SK-N-SH treated with all-trans-retinoic acid at 6 μM for 48 hours (cell line): ENCODE results near the gene DOCK2.
A peak's percentile ranks its signal among the peaks of the same experiment; 100 is the strongest.

Experiments
- ATAC-seq: fragments of 200-7000 bp; cut with Tn5 transposase; 3 replicates; pipeline ENCODE4 v1.9.1; 2020; ENCODE audit warnings: mild to moderate bottlenecking, moderate library complexity
- BACH2 ChIP-seq: fragments of 250-450 bp; sonication (Bioruptor Pico); IDR thresholded peaks from 2 replicates; pipeline ENCODE4 v1.9.0; 2021; ENCODE audit warnings: mild to moderate bottlenecking, borderline replicate concordance
- CREB5 ChIP-seq: fragments of 250-450 bp; sonication (Bioruptor Pico); IDR thresholded peaks from 2 replicates; pipeline ENCODE4 v1.5.1; 2020; ENCODE audit warnings: low read depth, mild to moderate bottlenecking, moderate library complexity
- CSDC2 ChIP-seq: fragments of 250-450 bp; sonication (Bioruptor Pico); IDR thresholded peaks from 2 replicates; pipeline ENCODE4 v1.5.0; 2020; ENCODE audit warnings: mild to moderate bottlenecking, moderate library complexity
- ESRRG ChIP-seq: fragments of 250-450 bp; sonication (Bioruptor Pico); IDR thresholded peaks from 2 replicates; pipeline ENCODE4 v1.6.1; 2021; ENCODE audit warnings: mild to moderate bottlenecking
- GLIS3 ChIP-seq: fragments of 250-450 bp; sonication (Bioruptor Pico); IDR thresholded peaks from 2 replicates; pipeline ENCODE4 v1.5.0; 2020; ENCODE audit warnings: mild to moderate bottlenecking, moderate library complexity
- ISL1 ChIP-seq: fragments of 250-450 bp; sonication (Bioruptor Pico); IDR thresholded peaks from 2 replicates; pipeline ENCODE4 v2.1.2; 2022; ENCODE audit warnings: mild to moderate bottlenecking, moderate library complexity
- PATZ1 ChIP-seq: fragments of 250-450 bp; sonication (Bioruptor Pico); IDR thresholded peaks from 2 replicates; pipeline ENCODE4 v1.8.0; 2020; ENCODE audit warnings: mild to moderate bottlenecking, moderate library complexity, borderline replicate concordance
- POU6F1 ChIP-seq: fragments of 250-450 bp; sonication (Bioruptor Pico); IDR thresholded peaks from 2 replicates; pipeline ENCODE4 v1.8.0; 2021; ENCODE audit warnings: low read depth, mild to moderate bottlenecking, moderate library complexity, borderline replicate concordance
- PPARA ChIP-seq: fragments of 250-450 bp; sonication (Bioruptor Pico); IDR thresholded peaks from 2 replicates; pipeline ENCODE4 v1.5.0; 2020; ENCODE audit warnings: mild to moderate bottlenecking, borderline replicate concordance
- RARB ChIP-seq: fragments of 250-450 bp; sonication (Bioruptor Pico); IDR thresholded peaks from 2 replicates; pipeline ENCODE4 v1.8.0; 2021; ENCODE audit warnings: mild to moderate bottlenecking, moderate library complexity
- SNAI2 ChIP-seq: fragments of 250-450 bp; sonication (Bioruptor Pico); IDR thresholded peaks from 2 replicates; pipeline ENCODE4 v1.5.0; 2020; ENCODE audit warnings: mild to moderate bottlenecking, moderate library complexity
- TCF4 ChIP-seq: fragments of 250-450 bp; sonication (Bioruptor Pico); IDR thresholded peaks from 2 replicates; pipeline ENCODE4 v1.8.0; 2021; ENCODE audit warnings: mild to moderate bottlenecking, moderate library complexity, borderline replicate concordance
- TOX ChIP-seq: fragments of 250-450 bp; sonication (Bioruptor Pico); IDR thresholded peaks from 2 replicates; pipeline ENCODE4 v1.8.0; 2021; ENCODE audit warnings: mild to moderate bottlenecking, moderate library complexity, borderline replicate concordance
- TSHZ2 ChIP-seq: fragments of 250-450 bp; sonication (Bioruptor Pico); IDR thresholded peaks from 2 replicates; pipeline ENCODE4 v1.5.0; 2020; ENCODE audit warnings: mild to moderate bottlenecking, moderate library complexity
- ZC3H10 ChIP-seq: fragments of 250-450 bp; sonication (Bioruptor Pico); IDR thresholded peaks from 2 replicates; pipeline ENCODE4 v1.5.1; 2021; ENCODE audit warnings: mild to moderate bottlenecking, moderate library complexity
- ZFP3 ChIP-seq: fragments of 250-450 bp; sonication (Bioruptor Pico); IDR thresholded peaks from 2 replicates; pipeline ENCODE4 v1.5.0; 2020; ENCODE audit warnings: mild to moderate bottlenecking, moderate library complexity
- ZFP30 ChIP-seq: fragments of 450-650 bp; formaldehyde crosslinking; IDR thresholded peaks from 2 replicates; pipeline ENCODE4 v1.5.0; 2022; ENCODE audit warnings: mild to moderate bottlenecking, moderate library complexity
- ZNF565 ChIP-seq: fragments of 450-650 bp; formaldehyde crosslinking; conservative IDR thresholded peaks from 2 replicates; pipeline ENCODE4 v1.5.0; 2020; ENCODE audit warnings: low read depth, mild to moderate bottlenecking, moderate library complexity
- ZNF70 ChIP-seq: fragments of 450-650 bp; formaldehyde crosslinking; IDR thresholded peaks from 2 replicates; pipeline ENCODE4 v1.5.0; 2020; ENCODE audit warnings: mild to moderate bottlenecking, moderate library complexity
- TF ChIP-seq, protein P1 (sequence below): fragments of 250-450 bp; sonication (Bioruptor Pico); IDR thresholded peaks from 2 replicates; pipeline ENCODE4 v1.5.1; 2021; ENCODE audit warnings: mild to moderate bottlenecking, moderate library complexity

DOCK2 gene

GRCh38 chr5:169970911-169971765 lies 334.1 kb downstream of the DOCK2 start:
- TF ChIP-seq PPARA (CRISPR knock-in tag) (no peak), PATZ1 (CRISPR knock-in tag) (peak; percentile 55; the same call in 1 of the 2 replicates)
- peak; percentile 93 for ATAC-seq

- ATAC-seq = no peak
- TF ChIP-seq CREB5 (CRISPR knock-in tag) = no peak
- no peak for TF ChIP-seq ESRRG (CRISPR knock-in tag)
- TF ChIP-seq GLIS3 (CRISPR knock-in tag) = no peak
- TF ChIP-seq ZC3H10 (CRISPR knock-in tag) = no peak
- no peak for TF ChIP-seq TOX (CRISPR knock-in tag)
- no peak for TF ChIP-seq ZNF70
- TF ChIP-seq BACH2 (CRISPR knock-in tag) = no peak
- TF ChIP-seq SNAI2 (CRISPR knock-in tag) = no peak
- no peak for TF ChIP-seq ZNF565
- no peak for TF ChIP-seq ZFP3 (CRISPR knock-in tag)
- no peak for TF ChIP-seq ZFP30 (CRISPR knock-in tag)
- TF ChIP-seq RARB (CRISPR knock-in tag) = no peak
- TF ChIP-seq ISL1 (CRISPR knock-in tag) = no peak
- no peak for TF ChIP-seq CSDC2 (CRISPR knock-in tag)
- no peak for TF ChIP-seq TCF4 (CRISPR knock-in tag)
- TF ChIP-seq, protein P1, sequence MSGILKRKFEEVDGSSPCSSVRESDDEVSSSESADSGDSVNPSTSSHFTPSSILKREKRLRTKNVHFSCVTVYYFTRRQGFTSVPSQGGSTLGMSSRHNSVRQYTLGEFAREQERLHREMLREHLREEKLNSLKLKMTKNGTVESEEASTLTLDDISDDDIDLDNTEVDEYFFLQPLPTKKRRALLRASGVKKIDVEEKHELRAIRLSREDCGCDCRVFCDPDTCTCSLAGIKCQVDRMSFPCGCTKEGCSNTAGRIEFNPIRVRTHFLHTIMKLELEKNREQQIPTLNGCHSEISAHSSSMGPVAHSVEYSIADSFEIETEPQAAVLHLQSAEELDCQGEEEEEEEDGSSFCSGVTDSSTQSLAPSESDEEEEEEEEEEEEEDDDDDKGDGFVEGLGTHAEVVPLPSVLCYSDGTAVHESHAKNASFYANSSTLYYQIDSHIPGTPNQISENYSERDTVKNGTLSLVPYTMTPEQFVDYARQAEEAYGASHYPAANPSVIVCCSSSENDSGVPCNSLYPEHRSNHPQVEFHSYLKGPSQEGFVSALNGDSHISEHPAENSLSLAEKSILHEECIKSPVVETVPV (CRISPR knock-in tag) = no peak
- TF ChIP-seq POU6F1 (CRISPR knock-in tag) = no peak
- TF ChIP-seq TSHZ2 (CRISPR knock-in tag) = no peak
- no peak for TF ChIP-seq PATZ1 (CRISPR knock-in tag)
- TF ChIP-seq, all 23 proteins: peak for 0
Observed at GRCh38 chr5:169971780-169972179, 334.7 kb downstream of the DOCK2 start.
